Thyroid gland (tissue), 4 donors: Measurements from ENCODE around the gene NRXN2.

Experiments used
- CTCF ChIP-seq, 6 experiments: fragments of 200-600 bp in 3 of 6; fragments of 450-650 bp in 3 of 6; sonication (generic) in 3 of 6; IDR thresholded peaks; one replicate each; pipeline ENCODE4 v1.5.1; 2016 to 2019; ENCODE audit warnings: antibody characterized with exemption in 6 of 6, mild to moderate bottlenecking in 2 of 6, inconsistent platforms in 1 of 6, moderate library complexity in 1 of 6
- POLR2A ChIP-seq, 2 donors: fragments of 450-650 bp; IDR thresholded peaks; one replicate each; pipeline ENCODE4 v1.6.1; 2017; ENCODE audit warnings: antibody characterized with exemption in 2 of 2, mild to moderate bottlenecking in 2 of 2, moderate library complexity in 1 of 2

GRCh38 chr11:64571410-64572091, 151.4 kb downstream of the NRXN2 start:
- TF ChIP-seq CTCF (IDR thresholded peaks at IDR 0.05) = no peak
- no peak for TF ChIP-seq POLR2A (IDR thresholded peaks at IDR 0.05)
